Activated CD4-positive, alpha-beta T cell treated with anti-CD3 and anti-CD28 coated beads for 36 hours (primary cell): ENCODE data around the gene KCTD2. TPM values are rescaled to one million over a fixed set of nuclear protein-coding genes. Genes with fewer than 3 reads are reported as not detected.
"Not testable (repeated sequence)": the region's sequence is repeated elsewhere in the genome, so short reads cannot be mapped to it uniquely, and the experiment has no call there.

Source experiments
- ATAC-seq: fragments of 200-7000 bp; cut with Tn5 transposase; one replicate; pipeline ENCODE4 v1.10.0; 2021; ENCODE audit warnings: mild to moderate bottlenecking, moderate library complexity
- CTCF ChIA-PET: fragments of 350-600 bp; sonication (Branson Sonifier 250); formaldehyde crosslinking; loops from one replicate; lab custom pipeline; 2021; ENCODE audit warnings: antibody characterized with exemption; lab: Charles Lee
- POLR2A ChIA-PET: fragments of 350-600 bp; sonication (Branson Sonifier 250); formaldehyde crosslinking; loops from one replicate; lab custom pipeline; 2021; ENCODE audit warnings: antibody characterized with exemption, inconsistent platforms; lab: Charles Lee
- DNase-seq: peaks from one replicate; pipeline ENCODE4 v3.0.0-alpha.2; 2020
- H3K27ac Mint-ChIP-seq: one replicate; pipeline ENCODE4 v1.8.0; 2021; ENCODE audit warnings: mixed read lengths
- H3K27me3 Mint-ChIP-seq: one replicate; pipeline ENCODE4 v1.8.0; 2021; ENCODE audit warnings: mixed read lengths
- H3K36me3 Mint-ChIP-seq: one replicate; pipeline ENCODE4 v1.8.0; 2021; ENCODE audit warnings: low read depth, mixed read lengths
- H3K4me1 Mint-ChIP-seq: one replicate; pipeline ENCODE4 v1.8.0; 2021; ENCODE audit warnings: mixed read lengths
- H3K4me3 Mint-ChIP-seq: one replicate; pipeline ENCODE4 v1.8.0; 2021; ENCODE audit warnings: mild to moderate bottlenecking, moderate library complexity, mixed read lengths
- H3K9me3 Mint-ChIP-seq: one replicate; pipeline ENCODE4 v1.8.0; 2021; ENCODE audit warnings: low read depth, mixed read lengths
- intact Hi-C, 2 experiments: fragments of 100-400 bp; cut with DNase I in 1 of 2; cut with micrococcal nuclease in 1 of 2; formaldehyde crosslinking; loops; one replicate each; pipeline versions ENCODE4 v1.14.2 to v1.15.1; 2022 to 2024; cut with DNase I, micrococcal nuclease
- total RNA-seq, 2 experiments: library from RNA; stranded (reverse); gene quantifications; one replicate each; pipeline ENCODE4 v1.2.3, GENCODE V29; 2021

Gene KCTD2
- total RNA-seq, 2 experiments from 2014 or later: 15.3 to 16.7 TPM

DNA sequence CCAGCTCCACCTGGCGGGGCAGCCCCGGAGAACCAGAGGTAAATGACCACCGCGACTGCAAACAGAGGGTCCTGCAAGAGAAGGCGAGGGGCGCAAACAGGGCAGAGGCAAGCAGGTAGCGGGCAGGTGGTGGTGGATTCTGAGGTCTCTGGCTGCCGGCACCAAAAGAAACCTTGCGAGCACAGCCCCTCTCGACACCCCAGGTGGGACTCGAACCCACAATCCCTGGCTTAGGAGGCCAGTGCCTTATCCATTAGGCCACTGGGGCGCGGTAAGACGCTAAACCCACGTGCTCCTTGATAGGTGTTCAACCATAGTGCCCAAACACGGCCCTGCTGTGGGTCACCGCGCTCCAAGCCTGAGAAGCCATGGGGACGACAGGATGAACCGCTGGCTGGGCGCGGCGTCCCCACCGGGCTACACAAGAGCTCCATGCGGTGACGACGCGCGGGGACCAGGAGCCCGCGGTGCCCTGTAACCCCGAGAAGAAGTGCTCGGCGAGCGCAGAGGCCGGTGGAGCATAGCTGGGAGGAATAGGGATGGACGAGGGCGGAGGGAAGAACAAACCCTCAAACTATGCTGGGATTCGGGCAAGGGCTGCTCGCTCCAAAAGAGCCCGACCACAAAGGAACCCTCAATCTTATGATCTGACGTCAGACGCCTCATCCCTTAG is 12.7 kb upstream of the KCTD2 start:
- Mint-ChIP-seq H3K4me1 (peaks cover 49% of the 10 kb centered on the region), H3K4me3 (peak overlapping the region; percentile 91), H3K27me3 (no peaks in the 10 kb centered on the region), H3K36me3 (peaks cover 17% of the 10 kb centered on the region), H3K9me3 (peaks cover 3% of the 10 kb centered on the region), H3K27ac (peak overlapping the region; percentile 96)
- CTCF ChIA-PET: interaction anchor here (0.6 to 1.4 kb wide), 10 partner anchors 9 to 174 kb away, joined by 3 to 4 read pairs (median 4); partner anchors contain the start of genes CDR2L and NT5C
- DNase-seq: peak; percentile 96
- POLR2A ChIA-PET: interaction anchor here (0.7 to 1.5 kb wide), 7 partner anchors 13 to 359 kb away, joined by 3 to 4 read pairs (median 4); partner anchors contain the start of genes KCTD2 and NUP85
- peak; percentile 65 for ATAC-seq
- intact Hi-C loops: loop anchor here (1.0 to 10.0 kb wide), 14 partner anchors 9 to 633 kb away; partner anchors contain the start of genes ARMC7 (in 1 of the 2), CASKIN2 (in 1 of the 2), FDXR (in 1 of the 2) and GRB2 (in 1 of the 2)

DNA sequence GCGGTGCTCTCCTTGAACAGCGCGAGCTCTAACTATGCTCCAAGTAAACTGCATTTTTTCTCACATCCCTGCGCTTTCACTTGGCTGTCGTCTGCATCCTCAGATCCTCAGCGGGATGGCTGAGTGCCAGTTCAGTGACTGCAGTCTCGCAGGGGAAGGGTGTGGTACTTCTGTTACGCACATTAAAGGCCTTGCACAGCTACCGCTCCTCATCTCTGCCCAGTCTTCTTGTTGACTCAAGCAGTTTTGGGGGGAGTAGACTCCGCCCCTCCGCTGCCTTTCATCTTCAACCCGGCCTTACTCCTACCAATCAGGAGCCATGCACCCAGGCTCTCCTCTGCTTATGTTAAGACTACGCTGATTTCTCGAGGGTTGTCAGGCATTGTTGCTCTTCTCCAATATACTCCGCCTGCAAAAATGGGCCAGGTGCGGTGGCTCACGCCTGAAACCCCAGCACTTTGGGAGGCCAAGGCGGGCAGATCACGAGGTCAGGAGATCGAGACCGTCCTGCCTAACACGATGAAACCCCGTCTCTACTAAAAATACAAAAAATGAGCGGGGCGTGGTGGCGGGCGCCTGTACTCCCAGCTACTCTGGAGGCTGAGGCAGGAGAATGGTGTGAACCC is 10.3 kb upstream of the KCTD2 start:
- no peaks in the 10 kb centered on the region for H3K9me3 Mint-ChIP-seq
- intact Hi-C loops: loop anchor here (10.0 kb wide), 2 partner anchors 148 to 548 kb away; partner anchors contain the start of genes MYO15B (in 1 of the 2) and SUMO2 (in 1 of the 2)

DNA sequence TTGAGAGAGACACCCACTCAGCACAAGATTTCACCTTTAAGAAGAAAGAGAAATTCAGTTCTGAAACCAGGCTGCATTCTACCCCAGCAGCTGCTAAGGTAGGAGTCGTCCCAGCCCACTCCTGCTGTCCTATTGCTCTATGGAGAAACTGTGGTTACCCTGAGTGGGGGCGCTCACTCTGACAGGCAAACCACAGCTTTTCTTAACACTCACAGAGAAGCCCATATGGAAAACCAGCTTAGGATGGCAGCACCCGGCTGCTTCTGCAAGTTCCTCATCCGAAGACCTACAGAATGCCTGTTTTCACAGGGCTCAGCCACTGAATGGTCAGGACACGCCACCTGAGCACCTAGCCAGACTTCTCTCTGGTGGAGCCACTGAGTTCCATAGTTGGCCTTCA is 7.8 kb upstream of the KCTD2 start:
- Mint-ChIP-seq H3K27me3 (no peaks in the 10 kb centered on the region), H3K27ac (no peak overlapping the region), H3K9me3 (no peaks in the 10 kb centered on the region), H3K4me3 (no peak overlapping the region), H3K4me1 (peaks cover 26% of the 10 kb centered on the region), H3K36me3 (peaks cover 37% of the 10 kb centered on the region)
- DNase-seq (no peak), ATAC-seq (no peak)
- ChIA-PET POLR2A (no interaction called here), CTCF (interaction anchor here (0.7 to 1.2 kb wide), 3 partner anchors 9 to 150 kb away, joined by 3 to 8 read pairs (median 4); no protein-coding TSS in a partner anchor)
- intact Hi-C loops: loop anchor here (10.0 kb wide), 2 partner anchors 146 to 546 kb away; partner anchors contain the start of genes MYO15B (in 1 of the 2) and SUMO2 (in 1 of the 2)

More for the DNA sequence above, 10.3 kb upstream of the KCTD2 start:
- ChIA-PET POLR2A (interaction anchor here (1.6 kb wide), 1 partner anchor 77 kb away, joined by 4 read pairs; no protein-coding TSS in a partner anchor), CTCF (interaction anchor here (0.6 kb wide), 1 partner anchor 11 kb away, joined by 3 read pairs; no protein-coding TSS in a partner anchor)
- peak overlapping the region; percentile 56 for H3K4me3 Mint-ChIP-seq
- H3K27ac Mint-ChIP-seq: peak overlapping the region; percentile 70
- no peaks in the 10 kb centered on the region for H3K27me3 Mint-ChIP-seq
- peaks cover 44% of the 10 kb centered on the region for H3K4me1 Mint-ChIP-seq
- peaks cover 34% of the 10 kb centered on the region for H3K36me3 Mint-ChIP-seq
- DNase-seq (peak; percentile 86), ATAC-seq (peak; percentile 59)

DNA sequence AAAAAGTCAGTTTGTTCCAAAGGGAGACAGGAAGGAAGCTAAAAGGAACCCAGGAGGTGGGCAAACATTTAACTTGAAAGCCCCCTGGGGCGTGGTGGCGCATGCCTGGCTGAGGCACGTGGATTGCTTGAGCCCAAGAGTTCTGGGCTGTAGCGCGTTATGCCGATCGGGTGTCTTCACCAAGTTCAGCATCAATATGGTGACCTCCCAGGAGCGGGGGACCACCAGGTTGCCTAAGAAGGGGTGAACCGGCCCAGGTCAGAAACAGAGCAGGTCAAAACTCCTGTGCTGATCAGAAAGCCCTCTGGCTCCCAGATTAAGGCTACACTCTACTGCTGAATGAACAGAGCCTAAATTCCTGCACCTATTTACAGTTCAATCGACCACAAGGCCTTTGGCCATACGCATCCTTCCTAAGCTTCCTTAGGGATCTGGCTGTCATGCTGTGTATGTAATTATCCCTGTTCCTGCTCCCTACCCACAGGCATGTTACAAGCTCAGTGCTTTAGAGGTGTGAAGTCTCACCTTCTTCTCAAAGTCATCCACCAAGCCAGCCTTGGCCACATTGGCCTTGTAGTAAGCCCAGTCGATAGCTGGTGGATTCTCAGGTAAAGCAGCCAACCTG is 5.3 kb upstream of the KCTD2 start:
- Mint-ChIP-seq H3K27me3 (no peaks in the 10 kb centered on the region), H3K4me3 (no peak overlapping the region), H3K27ac (no peak overlapping the region), H3K36me3 (peaks cover 31% of the 10 kb centered on the region), H3K9me3 (no peaks in the 10 kb centered on the region), H3K4me1 (peaks cover 20% of the 10 kb centered on the region)
- no peak for ATAC-seq
- ChIA-PET POLR2A (no interaction called here), CTCF (interaction anchor here (0.6 to 1.8 kb wide), 6 partner anchors 18 to 160 kb away, joined by 3 to 5 read pairs (median 3); no protein-coding TSS in a partner anchor)
- no peak for DNase-seq
- intact Hi-C loops: no loop called here

DNA sequence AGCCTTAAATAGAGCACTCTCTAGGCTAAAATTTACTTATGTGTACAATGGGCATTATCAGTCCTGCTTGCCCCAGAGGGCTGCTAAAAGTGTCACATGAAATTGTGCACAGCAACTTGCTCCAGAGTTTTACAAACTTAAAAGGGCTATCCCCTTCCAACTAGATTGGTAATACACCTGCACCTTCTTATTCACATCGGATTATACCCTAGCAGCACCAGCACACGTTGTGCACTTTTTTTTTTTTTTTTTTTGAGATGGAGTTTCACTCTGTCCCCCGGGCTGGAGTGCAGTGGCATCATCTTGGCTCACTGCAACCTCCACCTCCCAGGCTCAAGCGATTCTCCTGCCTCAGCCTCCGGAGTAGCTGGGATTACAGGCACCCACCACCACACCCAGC is 3.2 kb upstream of the KCTD2 start:
- ATAC-seq, intact Hi-C loops, DNase-seq, H3K9me3 Mint-ChIP-seq, H3K4me3 Mint-ChIP-seq, H3K27ac Mint-ChIP-seq, H3K27me3 Mint-ChIP-seq, POLR2A ChIA-PET: not testable (repeated sequence)
- CTCF ChIA-PET: interaction anchor here (1.4 kb wide), 1 partner anchor 9 kb away, joined by 4 read pairs; no protein-coding TSS in a partner anchor
- peaks cover 28% of the 10 kb centered on the region for H3K36me3 Mint-ChIP-seq
- H3K4me1 Mint-ChIP-seq: peaks cover 26% of the 10 kb centered on the region

DNA sequence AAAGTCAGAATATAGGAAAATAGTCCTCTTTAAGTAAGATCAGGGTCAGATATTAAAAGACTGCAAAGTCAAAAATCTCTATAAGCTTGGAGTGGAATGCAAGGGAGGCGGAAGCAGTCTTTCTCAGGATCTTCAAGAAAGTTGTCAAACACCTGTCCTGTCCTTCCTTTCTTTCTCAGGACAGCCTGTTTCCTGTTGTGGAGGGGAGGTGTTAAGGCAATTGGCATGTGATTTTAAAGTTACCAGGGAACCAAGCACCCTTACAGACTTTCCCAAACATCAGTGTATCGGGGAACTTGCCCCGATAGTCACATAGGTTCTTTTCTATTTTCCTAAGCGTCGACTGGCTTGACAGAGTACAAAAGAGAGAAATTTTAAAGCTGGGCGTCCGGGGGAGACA is 2.3 kb upstream of the KCTD2 start:
- intact Hi-C loops: loop anchor here in 1 of 2 experiments (5.0 kb wide), 2 partner anchors 68 to 163 kb away; partner anchors contain the start of gene NUP85
- Mint-ChIP-seq H3K4me3 (peak overlapping the region; percentile 15), H3K27ac (no peak overlapping the region), H3K9me3 (no peaks in the 10 kb centered on the region), H3K36me3 (peaks cover 27% of the 10 kb centered on the region), H3K4me1 (peaks cover 34% of the 10 kb centered on the region), H3K27me3 (no peaks in the 10 kb centered on the region)
- DNase-seq (no peak), ATAC-seq (no peak)
- ChIA-PET CTCF (no interaction called here), POLR2A (no interaction called here)

DNA sequence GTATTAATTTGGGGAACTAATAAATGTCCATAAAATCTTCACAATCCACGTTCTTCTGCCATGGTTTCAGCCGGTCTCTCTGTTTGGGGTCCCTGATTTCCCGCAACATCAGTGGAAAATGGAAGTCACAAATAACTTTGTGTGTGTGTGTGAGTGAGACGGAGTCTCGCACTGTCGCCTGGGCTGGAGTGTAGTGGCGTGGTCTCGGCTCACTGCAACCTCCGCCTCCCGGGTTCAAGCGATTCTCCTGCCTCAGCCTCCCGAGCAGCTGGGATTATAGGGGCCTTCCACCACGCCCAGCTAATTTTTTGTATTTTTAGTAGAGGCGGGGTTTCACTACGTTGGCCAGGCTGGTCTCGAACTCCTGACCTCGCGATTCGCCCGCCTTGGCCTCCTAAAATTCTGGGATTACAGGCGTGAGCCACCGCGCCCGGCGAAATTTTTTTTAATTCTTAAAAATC is 1.0 kb upstream of the KCTD2 start:
- H3K27me3 Mint-ChIP-seq, ATAC-seq, H3K9me3 Mint-ChIP-seq, POLR2A ChIA-PET, DNase-seq: not testable (repeated sequence)
- peaks cover 16% of the 10 kb centered on the region for H3K36me3 Mint-ChIP-seq
- CTCF ChIA-PET: interaction anchor here (0.7 kb wide), 1 partner anchor 86 kb away, joined by 3 read pairs; no protein-coding TSS in a partner anchor
- peak overlapping the region; percentile 99 for H3K4me3 Mint-ChIP-seq
- intact Hi-C loops: loop anchor here (1.0 to 5.0 kb wide), 6 partner anchors 11 to 243 kb away; partner anchors contain the start of genes CDR2L (in 1 of the 2), NUP85 (in 1 of the 2) and SLC25A19 (in 1 of the 2)
- peak overlapping the region; percentile 94 for H3K27ac Mint-ChIP-seq
- H3K4me1 Mint-ChIP-seq: peaks cover 37% of the 10 kb centered on the region

DNA sequence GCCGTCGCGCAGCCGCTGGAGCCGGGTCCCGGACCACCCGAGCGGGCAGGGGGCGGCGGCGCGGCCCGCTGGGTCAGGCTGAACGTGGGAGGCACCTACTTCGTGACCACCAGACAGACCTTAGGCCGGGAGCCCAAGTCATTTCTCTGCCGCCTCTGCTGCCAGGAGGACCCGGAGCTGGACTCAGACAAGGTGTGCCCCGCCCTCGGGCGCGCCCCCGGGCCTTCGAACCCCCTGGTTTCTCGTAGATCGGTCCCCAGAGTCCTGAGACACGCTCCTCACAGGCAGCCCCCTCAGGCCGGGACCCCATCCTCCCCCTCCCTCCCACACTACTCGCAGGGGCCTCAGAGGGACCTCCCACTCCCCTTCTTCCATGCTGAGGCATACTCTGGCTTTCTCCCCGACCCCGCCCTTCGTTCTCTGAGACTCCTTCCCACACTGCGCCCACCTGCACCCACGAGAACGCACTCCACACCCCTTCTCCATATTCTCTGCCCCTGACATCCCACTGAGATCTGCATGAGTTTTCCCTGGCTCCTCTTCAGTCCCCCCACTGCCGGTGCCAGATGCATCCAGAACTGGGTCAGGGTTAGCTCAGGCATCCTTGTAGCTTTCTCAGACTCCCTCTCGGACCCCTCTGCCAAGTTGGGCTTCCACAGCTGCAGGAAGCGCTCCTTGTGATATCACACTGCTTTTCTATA is 523 bp downstream of the KCTD2 start:
- H3K27me3 Mint-ChIP-seq: no peaks in the 10 kb centered on the region
- H3K36me3 Mint-ChIP-seq: peaks cover 16% of the 10 kb centered on the region
- ChIA-PET POLR2A (interaction anchor here (0.6 to 1.0 kb wide), 5 partner anchors 8 to 285 kb away, joined by 3 read pairs; no protein-coding TSS in a partner anchor), CTCF (interaction anchor here (0.5 to 3.7 kb wide), 5 partner anchors 9 to 360 kb away, joined by 3 to 20 read pairs (median 3); no protein-coding TSS in a partner anchor)
- peak overlapping the region; percentile 99 for H3K4me3 Mint-ChIP-seq
- DNase-seq (peak; percentile 50), ATAC-seq (no peak)
- H3K27ac Mint-ChIP-seq: peak overlapping the region; percentile 90
- intact Hi-C loops: loop anchor here (1.0 to 5.0 kb wide), 10 partner anchors 13 to 299 kb away; partner anchors contain the start of genes CDR2L (in 2 of the 2), NUP85 (in 2 of the 2), JPT1 (in 1 of the 2) and MRPL58 (in 1 of the 2)
- H3K4me1 Mint-ChIP-seq: peaks cover 37% of the 10 kb centered on the region
- no peaks in the 10 kb centered on the region for H3K9me3 Mint-ChIP-seq

DNA sequence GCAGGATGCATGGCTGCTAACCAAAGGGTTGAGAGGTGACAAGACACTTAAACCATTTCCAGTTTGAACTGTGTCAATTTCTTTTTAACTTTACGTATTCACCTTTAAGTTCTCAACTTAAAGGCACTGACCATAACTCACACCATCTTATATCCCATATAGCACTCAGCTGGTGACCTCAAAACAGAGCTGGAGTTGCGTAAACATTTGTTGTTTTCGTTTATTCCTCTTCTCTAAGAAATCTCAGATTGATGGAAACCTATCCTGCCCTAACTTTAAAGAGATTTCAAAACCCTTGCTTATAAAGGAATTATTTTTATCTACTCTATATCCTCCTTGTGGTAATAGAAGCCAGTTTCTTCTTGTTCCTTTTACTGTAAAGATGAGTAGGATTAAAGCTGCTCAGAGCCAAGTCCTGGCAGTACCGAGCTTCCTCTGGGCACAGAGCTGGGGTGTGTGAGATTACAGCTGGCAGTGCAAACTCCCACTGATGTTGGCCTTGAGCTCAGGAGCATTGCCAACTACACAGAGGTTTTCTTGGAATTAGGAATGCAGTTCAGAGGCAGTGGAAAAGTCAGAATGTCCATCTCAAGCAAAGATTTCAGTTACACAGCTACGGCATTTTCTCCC is 1.3 kb downstream of the KCTD2 start:
- H3K4me1 Mint-ChIP-seq: peaks cover 37% of the 10 kb centered on the region
- peak overlapping the region; percentile 99 for H3K4me3 Mint-ChIP-seq
- ATAC-seq (no peak), DNase-seq (no peak)
- ChIA-PET CTCF (interaction anchor here (0.6 to 3.7 kb wide), 13 partner anchors 10 to 312 kb away, joined by 3 to 20 read pairs (median 4); partner anchors contain the start of gene NUP85), POLR2A (interaction anchor here (0.6 to 1.0 kb wide), 3 partner anchors 14 to 286 kb away, joined by 3 to 4 read pairs (median 3); no protein-coding TSS in a partner anchor)
- intact Hi-C loops: loop anchor here in 1 of 2 experiments (5.0 kb wide), 2 partner anchors 64 to 159 kb away; partner anchors contain the start of gene NUP85
- H3K27ac Mint-ChIP-seq: peak overlapping the region; percentile 35
- no peaks in the 10 kb centered on the region for H3K27me3 Mint-ChIP-seq
- peaks cover 21% of the 10 kb centered on the region for H3K36me3 Mint-ChIP-seq
- no peaks in the 10 kb centered on the region for H3K9me3 Mint-ChIP-seq
